ENCODE results near the gene ARSA. TPM values are rescaled to one million over a fixed set of nuclear protein-coding genes. Genes with fewer than 3 reads are reported as not detected.

ARSA gene
- total RNA-seq, 1 experiment from 2014 or later = 16.4 TPM

- no peak for TF ChIP-seq ZBTB33 (IDR thresholded peaks at IDR 0.05; ENCODE audit: extremely low read depth, insufficient replicate concordance, low read length)
- TF ChIP-seq JUND (IDR thresholded peaks at IDR 0.05) = no peak
- no peak for TF ChIP-seq REST (IDR thresholded peaks at IDR 0.05; ENCODE audit: low read depth)
- no peak for TF ChIP-seq EZH2 (IDR thresholded peaks at IDR 0.05)
- no peak for TF ChIP-seq POLR2AphosphoS5 (IDR thresholded peaks at IDR 0.05; ENCODE audit: low read depth, low read length)
- no peak for TF ChIP-seq POLR2A (IDR thresholded peaks at IDR 0.05; ENCODE audit: borderline replicate concordance, extremely low read depth, insufficient read depth, insufficient read length)
- TF ChIP-seq ATF3 (IDR thresholded peaks at IDR 0.05) = no peak
- TF ChIP-seq MAX (IDR thresholded peaks at IDR 0.05) = no peak
- no peak for TF ChIP-seq CEBPB (IDR thresholded peaks at IDR 0.05; ENCODE audit: low read depth)
- TF ChIP-seq FOSL1 (IDR thresholded peaks at IDR 0.05; ENCODE audit: low read depth) = no peak
- Histone ChIP-seq H3K9me2 (ENCODE audit: insufficient read depth) (no peaks in the 10 kb centered on the region), H3K27me3 (ENCODE audit: insufficient read depth, low read length) (no peaks in the 10 kb centered on the region), H3K9ac (ENCODE audit: low read length) (no peak overlapping the region), H3K79me2 (ENCODE audit: insufficient read depth, low read length) (peaks cover 1% of the 10 kb centered on the region; the same call in 1 of the 2 replicates), H3K27ac (ENCODE audit: low read depth, low read length) (no peak overlapping the region), H3K36me3 (ENCODE audit: control insufficient read depth in 1 of 2, insufficient read depth in 2 of 2, low read length in 2 of 2) (no peaks in the 10 kb centered on the region), H3K9me3 (ENCODE audit: control insufficient read depth in 1 of 2, insufficient read depth in 1 of 2, low read depth in 1 of 2, low read length in 2 of 2) (no peaks in the 10 kb centered on the region), H4K20me1 (ENCODE audit: insufficient read depth) (no peaks in the 10 kb centered on the region), H2AFZ (ENCODE audit: low read depth, low read length, poor library complexity, severe bottlenecking) (no peak overlapping the region), H3K4me1 (ENCODE audit: control insufficient read depth in 1 of 2, insufficient read depth in 2 of 2, low read length in 2 of 2) (peaks cover 0 to 18% of the 10 kb centered on the region in 2 experiments; a peak in 3 of 4 replicates), H3K4me2 (ENCODE audit: low read length) (no peak overlapping the region), H3K4me3 (replicated peaks in 1 of 2; ENCODE audit: low read depth in 1 of 2, low read length in 2 of 2) (no peak overlapping the region)
- CTCF ChIA-PET = no interaction called here
- POLR2A ChIA-PET = no interaction called here
- DNase-seq (ENCODE audit: low read depth, low spot score) (no peak), ATAC-seq (no peak)
- no TSS peak for BruUV-seq (replicated peaks)
- RAD21 ChIA-PET (ENCODE audit: low non-redundant PET in 1 of 2, low total read pairs in 2 of 2, uncharacterized antibody in 2 of 2, unreplicated experiment in 2 of 2) = no interaction called here
- intact Hi-C loops (cut with micrococcal nuclease) = no loop called here
These were observed 42.6 kb upstream of the ARSA start for GRCh38 chr22:50670513-50670912.
